Suprapubic skin (tissue), 4 donors: ENCODE results near the gene DDAH1.

Source experiments
- EP300 ChIP-seq: sonication (generic); formaldehyde crosslinking; IDR thresholded peaks from one replicate; pipeline ENCODE4 v1.6.1; 2017; ENCODE audit warnings: antibody characterized with exemption
- POLR2A ChIP-seq, 2 donors: fragments of 450-650 bp; IDR thresholded peaks; one replicate each; pipeline ENCODE4 v1.6.1; 2017; ENCODE audit warnings: antibody characterized with exemption in 2 of 2, mild to moderate bottlenecking in 2 of 2, moderate library complexity in 2 of 2
- POLR2AphosphoS5 ChIP-seq, 3 donors: sonication (generic); formaldehyde crosslinking; IDR thresholded peaks; one replicate each; pipeline ENCODE4 v1.6.1; 2017; ENCODE audit warnings: antibody characterized with exemption in 3 of 3
- TF ChIP-seq, protein P1 (sequence below), 2 donors: fragments of 200-600 bp in 1 of 2; fragments of 450-650 bp in 1 of 2; sonication (generic) in 1 of 2; IDR thresholded peaks; one replicate each; pipeline ENCODE4 v1.5.1; 2016 to 2019; ENCODE audit warnings: antibody characterized with exemption in 2 of 2, mild to moderate bottlenecking in 1 of 2, moderate library complexity in 1 of 2

DNA sequence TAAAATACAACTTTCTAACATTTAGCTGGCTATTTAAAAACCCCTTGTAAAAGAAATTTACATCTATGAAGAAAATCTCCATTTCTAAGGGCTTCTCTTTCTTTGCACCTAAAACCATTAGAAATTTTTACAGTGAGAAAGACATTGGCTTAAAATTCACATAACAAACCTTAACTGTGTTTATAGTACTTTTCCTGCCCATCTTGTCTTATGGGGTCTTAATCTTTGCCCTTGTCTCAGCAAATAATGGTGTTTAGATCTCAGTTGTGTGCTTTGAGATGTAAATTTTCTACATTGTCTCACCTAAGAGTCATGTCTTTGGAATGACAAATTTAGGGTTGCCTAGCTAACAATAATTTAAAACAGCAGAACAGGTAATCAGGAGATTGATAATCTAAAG lies 71.5 kb downstream of the DDAH1 start:
- TF ChIP-seq POLR2AphosphoS5 (IDR thresholded peaks at IDR 0.05), result no peak
- TF ChIP-seq, protein P1, sequence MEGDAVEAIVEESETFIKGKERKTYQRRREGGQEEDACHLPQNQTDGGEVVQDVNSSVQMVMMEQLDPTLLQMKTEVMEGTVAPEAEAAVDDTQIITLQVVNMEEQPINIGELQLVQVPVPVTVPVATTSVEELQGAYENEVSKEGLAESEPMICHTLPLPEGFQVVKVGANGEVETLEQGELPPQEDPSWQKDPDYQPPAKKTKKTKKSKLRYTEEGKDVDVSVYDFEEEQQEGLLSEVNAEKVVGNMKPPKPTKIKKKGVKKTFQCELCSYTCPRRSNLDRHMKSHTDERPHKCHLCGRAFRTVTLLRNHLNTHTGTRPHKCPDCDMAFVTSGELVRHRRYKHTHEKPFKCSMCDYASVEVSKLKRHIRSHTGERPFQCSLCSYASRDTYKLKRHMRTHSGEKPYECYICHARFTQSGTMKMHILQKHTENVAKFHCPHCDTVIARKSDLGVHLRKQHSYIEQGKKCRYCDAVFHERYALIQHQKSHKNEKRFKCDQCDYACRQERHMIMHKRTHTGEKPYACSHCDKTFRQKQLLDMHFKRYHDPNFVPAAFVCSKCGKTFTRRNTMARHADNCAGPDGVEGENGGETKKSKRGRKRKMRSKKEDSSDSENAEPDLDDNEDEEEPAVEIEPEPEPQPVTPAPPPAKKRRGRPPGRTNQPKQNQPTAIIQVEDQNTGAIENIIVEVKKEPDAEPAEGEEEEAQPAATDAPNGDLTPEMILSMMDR (IDR thresholded peaks at IDR 0.05), result no peak
- TF ChIP-seq EP300, result no peak
- no peak for TF ChIP-seq POLR2A (IDR thresholded peaks at IDR 0.05)
